Ishikawa (cell line): ENCODE data around the gene DAGLB.

Experiments
- CEBPB ChIP-seq: IDR thresholded peaks from 2 replicates; pipeline ENCODE4 v1.6.1; 2012
- CREB1 ChIP-seq: IDR thresholded peaks from 2 replicates; pipeline ENCODE4 v1.6.1; 2012; ENCODE audit warnings: low read depth
- EGR1 ChIP-seq: IDR thresholded peaks from 2 replicates; pipeline ENCODE4 v1.6.1; 2012
- EP300 ChIP-seq: IDR thresholded peaks from 2 replicates; pipeline ENCODE4 v1.6.1; 2012; ENCODE audit warnings: borderline replicate concordance
- FOXM1 ChIP-seq: IDR thresholded peaks from 2 replicates; pipeline ENCODE4 v1.6.1; 2012; ENCODE audit warnings: low read depth, borderline replicate concordance
- NFIC ChIP-seq: IDR thresholded peaks from 2 replicates; pipeline ENCODE4 v1.6.1; 2012
- RAD21 ChIP-seq: IDR thresholded peaks from 2 replicates; pipeline ENCODE4 v1.6.1; 2012; ENCODE audit warnings: low read depth
- TAF1 ChIP-seq: IDR thresholded peaks from 2 replicates; pipeline ENCODE4 v1.6.1; 2012; ENCODE audit warnings: low read depth, mild to moderate bottlenecking
- TCF12 ChIP-seq: IDR thresholded peaks from 2 replicates; pipeline ENCODE4 v1.6.1; 2012; ENCODE audit warnings: low read depth
- TEAD4 ChIP-seq: IDR thresholded peaks from 2 replicates; pipeline ENCODE4 v1.6.1; 2012
- YY1 ChIP-seq: IDR thresholded peaks from 2 replicates; pipeline ENCODE4 v1.6.1; 2012; ENCODE audit warnings: low read depth
- ZBTB7A ChIP-seq: IDR thresholded peaks from 2 replicates; pipeline ENCODE4 v1.6.1; 2012; ENCODE audit warnings: low read depth
- TF ChIP-seq, protein P1 (sequence below): IDR thresholded peaks from 2 replicates; pipeline ENCODE4 v1.6.1; 2012; ENCODE audit warnings: low read depth, mild to moderate bottlenecking
- TF ChIP-seq, protein P2 (sequence below): IDR thresholded peaks from 2 replicates; pipeline ENCODE4 v1.6.1; 2012
- TF ChIP-seq, protein P3 (sequence below): IDR thresholded peaks from 2 replicates; pipeline ENCODE4 v1.6.1; 2012

The DAGLB gene

DNA sequence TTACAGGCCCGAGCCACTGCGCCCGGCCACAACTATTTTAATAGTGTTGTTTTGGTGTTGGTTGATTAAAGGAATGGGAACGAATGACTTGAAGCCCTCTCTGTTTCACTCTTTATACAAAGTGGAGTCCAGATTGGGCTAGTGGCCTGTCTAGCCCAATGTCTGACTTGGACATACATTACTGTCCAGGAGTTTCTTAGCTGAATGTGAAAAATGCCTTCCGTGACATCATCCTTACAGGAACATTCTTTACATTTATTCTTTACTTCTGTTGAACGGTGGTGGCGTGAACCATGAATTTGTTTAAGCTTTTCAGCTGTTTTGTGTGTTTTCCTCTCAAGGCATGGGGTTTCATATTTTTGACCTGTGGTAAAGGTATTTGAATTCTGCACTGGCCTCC, 67.9 kb downstream of the DAGLB start:
- TF ChIP-seq YY1 (no peak), EP300 (no peak), TAF1 (no peak), FOXM1 (no peak), EGR1 (no peak), ZBTB7A (no peak), CREB1 (no peak), TCF12 (no peak)
- TF ChIP-seq, protein P1, sequence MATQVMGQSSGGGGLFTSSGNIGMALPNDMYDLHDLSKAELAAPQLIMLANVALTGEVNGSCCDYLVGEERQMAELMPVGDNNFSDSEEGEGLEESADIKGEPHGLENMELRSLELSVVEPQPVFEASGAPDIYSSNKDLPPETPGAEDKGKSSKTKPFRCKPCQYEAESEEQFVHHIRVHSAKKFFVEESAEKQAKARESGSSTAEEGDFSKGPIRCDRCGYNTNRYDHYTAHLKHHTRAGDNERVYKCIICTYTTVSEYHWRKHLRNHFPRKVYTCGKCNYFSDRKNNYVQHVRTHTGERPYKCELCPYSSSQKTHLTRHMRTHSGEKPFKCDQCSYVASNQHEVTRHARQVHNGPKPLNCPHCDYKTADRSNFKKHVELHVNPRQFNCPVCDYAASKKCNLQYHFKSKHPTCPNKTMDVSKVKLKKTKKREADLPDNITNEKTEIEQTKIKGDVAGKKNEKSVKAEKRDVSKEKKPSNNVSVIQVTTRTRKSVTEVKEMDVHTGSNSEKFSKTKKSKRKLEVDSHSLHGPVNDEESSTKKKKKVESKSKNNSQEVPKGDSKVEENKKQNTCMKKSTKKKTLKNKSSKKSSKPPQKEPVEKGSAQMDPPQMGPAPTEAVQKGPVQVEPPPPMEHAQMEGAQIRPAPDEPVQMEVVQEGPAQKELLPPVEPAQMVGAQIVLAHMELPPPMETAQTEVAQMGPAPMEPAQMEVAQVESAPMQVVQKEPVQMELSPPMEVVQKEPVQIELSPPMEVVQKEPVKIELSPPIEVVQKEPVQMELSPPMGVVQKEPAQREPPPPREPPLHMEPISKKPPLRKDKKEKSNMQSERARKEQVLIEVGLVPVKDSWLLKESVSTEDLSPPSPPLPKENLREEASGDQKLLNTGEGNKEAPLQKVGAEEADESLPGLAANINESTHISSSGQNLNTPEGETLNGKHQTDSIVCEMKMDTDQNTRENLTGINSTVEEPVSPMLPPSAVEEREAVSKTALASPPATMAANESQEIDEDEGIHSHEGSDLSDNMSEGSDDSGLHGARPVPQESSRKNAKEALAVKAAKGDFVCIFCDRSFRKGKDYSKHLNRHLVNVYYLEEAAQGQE = no peak
- TF ChIP-seq, protein P2, sequence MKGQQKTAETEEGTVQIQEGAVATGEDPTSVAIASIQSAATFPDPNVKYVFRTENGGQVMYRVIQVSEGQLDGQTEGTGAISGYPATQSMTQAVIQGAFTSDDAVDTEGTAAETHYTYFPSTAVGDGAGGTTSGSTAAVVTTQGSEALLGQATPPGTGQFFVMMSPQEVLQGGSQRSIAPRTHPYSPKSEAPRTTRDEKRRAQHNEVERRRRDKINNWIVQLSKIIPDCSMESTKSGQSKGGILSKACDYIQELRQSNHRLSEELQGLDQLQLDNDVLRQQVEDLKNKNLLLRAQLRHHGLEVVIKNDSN = no peak
- TF ChIP-seq, protein P3, sequence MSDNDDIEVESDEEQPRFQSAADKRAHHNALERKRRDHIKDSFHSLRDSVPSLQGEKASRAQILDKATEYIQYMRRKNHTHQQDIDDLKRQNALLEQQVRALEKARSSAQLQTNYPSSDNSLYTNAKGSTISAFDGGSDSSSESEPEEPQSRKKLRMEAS = no peak

DNA sequence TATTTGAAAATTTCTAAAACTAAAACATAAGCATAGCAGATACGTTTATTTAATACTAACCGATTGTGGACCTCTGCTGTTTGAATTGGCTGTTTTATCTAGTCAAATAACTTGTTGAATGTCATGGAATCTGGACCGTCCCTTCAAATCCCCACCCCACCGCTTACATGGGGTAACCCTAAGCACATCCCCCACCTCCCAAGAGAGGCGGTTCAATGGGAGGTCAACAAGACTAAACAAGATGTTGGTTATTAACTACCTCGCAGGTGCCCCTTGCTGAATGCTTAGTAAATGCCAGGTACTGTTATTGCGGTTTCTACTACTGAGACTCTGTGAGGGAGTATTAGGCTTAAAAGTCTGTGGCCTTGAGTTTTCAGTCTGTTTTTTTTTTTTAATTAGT, 70.9 kb downstream of the DAGLB start:
- TF ChIP-seq ZBTB7A (no peak), FOXM1 (no peak), CEBPB (no peak), EP300 (no peak), TCF12 (no peak), NFIC (no peak), YY1 (no peak), RAD21 (no peak), TAF1 (no peak), EGR1 (no peak), CREB1 (no peak), TEAD4 (no peak)
- TF ChIP-seq, protein P3 = no peak
- TF ChIP-seq, protein P2 = no peak
- TF ChIP-seq, protein P1 = no peak

DNA sequence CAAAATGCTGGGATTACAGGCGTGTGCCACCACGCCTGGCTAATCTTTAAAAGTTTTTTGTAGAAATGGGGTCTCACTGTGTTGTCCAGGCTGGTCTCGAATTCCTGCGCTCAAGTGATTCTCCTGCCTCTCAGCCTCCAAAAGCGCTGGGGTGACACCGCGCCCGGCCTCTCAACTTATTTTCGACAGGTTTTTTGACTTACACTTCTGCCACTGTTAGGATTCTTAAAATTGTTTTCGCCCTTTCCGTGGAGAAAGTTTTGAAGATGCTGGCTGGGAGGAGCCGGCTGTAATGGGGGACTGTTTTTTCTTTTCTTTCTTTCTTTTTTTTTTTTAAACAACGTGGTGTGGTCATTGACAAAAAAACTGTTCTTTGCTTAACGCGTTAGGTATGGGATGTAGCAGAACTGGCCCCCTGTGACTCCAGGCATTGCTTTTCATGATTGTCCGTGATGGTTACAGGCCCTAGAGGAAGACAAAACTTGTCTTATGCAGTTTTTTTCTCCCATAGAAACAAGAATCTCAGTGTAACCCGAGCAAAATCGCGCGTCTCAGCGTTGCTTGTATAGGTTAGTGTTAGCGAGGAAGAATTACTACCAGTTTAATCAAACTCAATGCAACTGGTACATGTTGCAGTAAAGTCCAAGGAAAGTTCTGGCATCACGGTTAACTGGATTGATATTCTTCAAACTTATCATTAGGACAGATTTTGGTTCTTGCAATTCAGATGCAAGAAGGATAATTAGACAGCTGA, 72.2 kb downstream of the DAGLB start:
- no peak for TF ChIP-seq TCF12
- TF ChIP-seq, protein P1 = no peak
- no peak for TF ChIP-seq EGR1

DNA sequence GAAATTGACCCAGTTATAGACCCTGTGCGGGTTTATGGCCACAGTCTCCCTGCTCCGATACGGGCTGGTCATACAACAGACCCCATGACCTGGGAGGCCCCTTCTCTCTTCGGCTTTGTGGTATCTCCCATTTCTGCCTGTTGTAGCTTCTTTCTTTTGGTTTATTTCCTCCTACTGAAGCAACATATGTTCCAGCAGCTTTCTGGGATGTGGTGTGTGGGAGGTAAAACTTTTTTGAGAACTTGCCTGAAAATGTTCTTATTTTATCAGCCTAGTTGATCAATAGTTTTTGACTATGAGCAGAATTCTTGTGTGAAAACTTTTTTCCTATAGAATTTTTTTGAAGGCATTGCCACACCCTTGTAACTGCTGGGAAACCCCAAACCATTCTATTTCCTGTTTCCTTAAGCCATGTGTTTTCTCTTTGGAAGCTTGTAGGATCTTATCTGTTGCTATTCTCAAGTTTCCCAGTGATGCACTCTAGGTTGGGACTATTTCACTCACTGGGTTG, 80.0 kb downstream of the DAGLB start:
- TF ChIP-seq EGR1 (no peak), ZBTB7A (no peak), EP300 (no peak), FOXM1 (no peak)
- TF ChIP-seq, protein P3 = no peak
